Skeletal muscle tissue (tissue), 4 donors: Measurements from ENCODE around the gene PLLP. TPM values are rescaled to one million over a fixed set of nuclear protein-coding genes. Genes with fewer than 3 reads are reported as not detected.

ENCODE experiments used
- H3K27ac ChIP-seq: one replicate; pipeline ENCODE4 v1.7.0; 2013; ENCODE audit warnings: mild to moderate bottlenecking, low read depth, low read length, inconsistent platforms
- H3K27me3 ChIP-seq, 3 donors: one replicate each; pipeline ENCODE4 v1.7.0; 2013; ENCODE audit warnings: low read length in 3 of 3; ENCODE audit not compliant: control insufficient read depth in 3 of 3, insufficient read depth in 3 of 3
- H3K36me3 ChIP-seq, 3 donors: one replicate each; pipeline ENCODE4 v1.7.0; 2013; ENCODE audit warnings: low read length in 3 of 3; ENCODE audit not compliant: control insufficient read depth in 3 of 3, insufficient read depth in 3 of 3
- H3K4me1 ChIP-seq, 3 donors: one replicate each; pipeline ENCODE4 v1.7.0; 2013; ENCODE audit warnings: low read length in 3 of 3, mild to moderate bottlenecking in 3 of 3; ENCODE audit not compliant: control insufficient read depth in 3 of 3, insufficient read depth in 3 of 3
- H3K4me3 ChIP-seq, 3 donors: one replicate each; pipeline ENCODE4 v1.7.0; 2013; ENCODE audit warnings: low read length in 3 of 3
- H3K9ac ChIP-seq, 3 donors: one replicate each; pipeline ENCODE4 v1.7.0; 2013; ENCODE audit warnings: low read length in 3 of 3, mild to moderate bottlenecking in 3 of 3, moderate library complexity in 2 of 3, low read depth in 1 of 3
- H3K9me3 ChIP-seq, 3 donors: one replicate each; pipeline ENCODE4 v1.7.0; 2013; ENCODE audit warnings: low read length in 3 of 3; ENCODE audit not compliant: control insufficient read depth in 3 of 3
- total RNA-seq: library from RNA; depleted of rRNA; stranded (reverse); fragments of >200 nt; gene quantifications from one replicate; pipeline ENCODE4 v1.2.3, GENCODE V29; 2014
- donor health status: Osteomylitis.

The PLLP gene
- total RNA-seq, 1 donor from 2014 or later = under 0.01 TPM

- Histone ChIP-seq H3K9ac (no peak overlapping the region), H3K4me3 (no peak overlapping the region), H3K9me3 (no peaks in the 10 kb centered on the region), H3K27me3 (peaks cover 17 to 22% (median 18%) of the 10 kb centered on the region in 3 donors), H3K36me3 (no peaks in the 10 kb centered on the region), H3K4me1 (peaks cover 0 to 8% (median 7%) of the 10 kb centered on the region in 3 donors), H3K27ac (no peak overlapping the region)
These were observed 907 bp upstream of the PLLP start for GRCh38 chr16:57285379-57285778.

GRCh38 chr16:57284952-57285363 is 486 bp upstream of the PLLP start:
- H3K9me3 ChIP-seq = no peaks in the 10 kb centered on the region
- no peaks in the 10 kb centered on the region for H3K36me3 ChIP-seq
- peaks cover 17 to 22% (median 18%) of the 10 kb centered on the region in 3 donors for H3K27me3 ChIP-seq
- H3K4me1 ChIP-seq = peaks cover 0 to 8% (median 7%) of the 10 kb centered on the region in 3 donors
- H3K9ac ChIP-seq = peak overlapping the region in 2 of 3 donors; percentile 53 to 66
- no peak overlapping the region for H3K27ac ChIP-seq
- peak overlapping the region; percentile 51 to 66 (median 57) for H3K4me3 ChIP-seq

- H3K27me3 ChIP-seq = peaks cover 17 to 22% (median 18%) of the 10 kb centered on the region in 3 donors
- H3K4me1 ChIP-seq = peaks cover 0 to 10% (median 7%) of the 10 kb centered on the region in 3 donors
- H3K27ac ChIP-seq = no peak overlapping the region
- H3K36me3 ChIP-seq = no peaks in the 10 kb centered on the region
- peak overlapping the region in 2 of 3 donors; percentile 57 to 66 for H3K4me3 ChIP-seq
- H3K9me3 ChIP-seq = no peaks in the 10 kb centered on the region
- peak overlapping the region in 1 of 3 donors; percentile 66 for H3K9ac ChIP-seq
These were observed 588 bp downstream of the PLLP start for GRCh38 chr16:57283959-57284208.

- peaks cover 17 to 22% (median 18%) of the 10 kb centered on the region in 3 donors for H3K27me3 ChIP-seq
- no peaks in the 10 kb centered on the region for H3K9me3 ChIP-seq
- no peaks in the 10 kb centered on the region for H3K36me3 ChIP-seq
- H3K4me3 ChIP-seq = peak overlapping the region in 2 of 3 donors; percentile 57 to 66
- no peak overlapping the region for H3K9ac ChIP-seq
- H3K27ac ChIP-seq = no peak overlapping the region
- H3K4me1 ChIP-seq = peaks cover 0 to 10% (median 7%) of the 10 kb centered on the region in 3 donors
These were observed 1.1 kb downstream of the PLLP start for GRCh38 chr16:57283214-57283958.

GRCh38 chr16:57282510-57283213 is 1.8 kb downstream of the PLLP start:
- Histone ChIP-seq H3K4me1 (peaks cover 0 to 10% (median 7%) of the 10 kb centered on the region in 3 donors), H3K9ac (no peak overlapping the region), H3K36me3 (no peaks in the 10 kb centered on the region), H3K27me3 (peaks cover 17 to 22% (median 18%) of the 10 kb centered on the region in 3 donors), H3K27ac (no peak overlapping the region), H3K9me3 (no peaks in the 10 kb centered on the region), H3K4me3 (no peak overlapping the region)

- H3K9ac ChIP-seq = no peak overlapping the region
- no peaks in the 10 kb centered on the region for H3K36me3 ChIP-seq
- H3K9me3 ChIP-seq = no peaks in the 10 kb centered on the region
- no peak overlapping the region for H3K27ac ChIP-seq
- H3K27me3 ChIP-seq = peaks cover 17 to 22% (median 18%) of the 10 kb centered on the region in 3 donors
- H3K4me3 ChIP-seq = no peak overlapping the region
- peaks cover 0 to 10% (median 7%) of the 10 kb centered on the region in 3 donors for H3K4me1 ChIP-seq
These were observed 2.7 kb downstream of the PLLP start for GRCh38 chr16:57281791-57282190.

GRCh38 chr16:57279780-57280638 is 4.5 kb downstream of the PLLP start:
- Histone ChIP-seq H3K4me1 (peaks cover 0 to 13% (median 7%) of the 10 kb centered on the region in 3 donors), H3K9me3 (no peaks in the 10 kb centered on the region), H3K9ac (no peak overlapping the region), H3K27me3 (peaks cover 17 to 22% (median 18%) of the 10 kb centered on the region in 3 donors), H3K4me3 (no peak overlapping the region), H3K36me3 (no peaks in the 10 kb centered on the region), H3K27ac (no peak overlapping the region)

- Histone ChIP-seq H3K9ac (no peak overlapping the region), H3K27me3 (peaks cover 8 to 12% (median 9%) of the 10 kb centered on the region in 3 donors), H3K27ac (no peak overlapping the region), H3K4me1 (peaks cover 0 to 5% (median 0%) of the 10 kb centered on the region in 3 donors), H3K36me3 (no peaks in the 10 kb centered on the region), H3K9me3 (no peaks in the 10 kb centered on the region), H3K4me3 (no peak overlapping the region)
These were observed 6.0 kb downstream of the PLLP start for GRCh38 chr16:57278494-57278893.

- peaks cover 0 to 5% (median 0%) of the 10 kb centered on the region in 3 donors for H3K4me1 ChIP-seq
- no peak overlapping the region for H3K9ac ChIP-seq
- no peaks in the 10 kb centered on the region for H3K36me3 ChIP-seq
- no peak overlapping the region for H3K27ac ChIP-seq
- H3K27me3 ChIP-seq = peaks cover under 1 to 5% (median 3%) of the 10 kb centered on the region in 3 donors
- no peaks in the 10 kb centered on the region for H3K9me3 ChIP-seq
- no peak overlapping the region for H3K4me3 ChIP-seq
These were observed 6.9 kb downstream of the PLLP start for GRCh38 chr16:57277586-57277985.
